ENCODE data around the gene ACKR2.

GRCh38 chr3:42868841-42869240 lies 59.6 kb downstream of the ACKR2 start:
- TF ChIP-seq EZH2phosphoT487 (IDR thresholded peaks at IDR 0.05; ENCODE audit: insufficient read depth, low read depth) (no peak), EZH2 (IDR thresholded peaks at IDR 0.05; ENCODE audit: insufficient read depth, poor library complexity, severe bottlenecking) (no peak)
